Fibroblast of pulmonary artery (primary cell): ENCODE results near the gene SLC28A3.
"Not testable (repeated sequence)": the region's sequence is repeated elsewhere in the genome, so short reads cannot be mapped to it uniquely, and the experiment has no call there.

ENCODE experiments used
- DNase-seq: peaks from one replicate; pipeline ENCODE4 v3.0.0-alpha.2; 2010; ENCODE audit warnings: low read depth
- H3K4me3 ChIP-seq: replicated peaks from 2 replicates; pipeline ENCODE4 v1.5.1; 2011; ENCODE audit warnings: low read depth, mild to moderate bottlenecking, control low read depth, low read length, moderate library complexity
- TF ChIP-seq, protein P1 (sequence below): IDR thresholded peaks from 2 replicates; pipeline ENCODE4 v1.5.1; 2011; ENCODE audit warnings: mild to moderate bottlenecking, control low read depth, low read length, inconsistent platforms; ENCODE audit errors: missing control alignments

The SLC28A3 gene

DNA sequence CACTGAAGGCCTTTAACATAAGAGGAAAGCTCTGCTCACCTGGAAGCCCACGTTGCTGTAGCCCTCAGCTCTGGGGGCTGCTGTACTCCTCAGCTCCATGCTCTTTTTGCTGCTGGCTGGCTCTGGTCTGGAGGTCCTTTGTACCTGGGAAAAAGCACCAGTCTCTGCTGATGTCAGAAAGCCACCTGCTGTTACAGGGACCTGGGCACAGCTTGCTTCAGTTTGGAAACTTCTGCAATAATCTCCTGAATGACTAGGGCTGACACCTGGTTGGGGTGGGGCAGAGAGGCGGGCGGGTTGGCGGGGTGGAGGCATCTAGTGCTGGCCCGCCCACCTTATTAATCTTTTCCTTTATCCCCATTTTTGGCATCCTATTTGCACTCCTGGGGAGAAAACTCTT is at the start of gene SLC28A3:
Gene SLC28A3, minus strand, starts transcription at position 224 of the 400 bp plus-strand sequence. Its CDS starts 125 bp downstream, at position 99.
- TF ChIP-seq, protein P1, sequence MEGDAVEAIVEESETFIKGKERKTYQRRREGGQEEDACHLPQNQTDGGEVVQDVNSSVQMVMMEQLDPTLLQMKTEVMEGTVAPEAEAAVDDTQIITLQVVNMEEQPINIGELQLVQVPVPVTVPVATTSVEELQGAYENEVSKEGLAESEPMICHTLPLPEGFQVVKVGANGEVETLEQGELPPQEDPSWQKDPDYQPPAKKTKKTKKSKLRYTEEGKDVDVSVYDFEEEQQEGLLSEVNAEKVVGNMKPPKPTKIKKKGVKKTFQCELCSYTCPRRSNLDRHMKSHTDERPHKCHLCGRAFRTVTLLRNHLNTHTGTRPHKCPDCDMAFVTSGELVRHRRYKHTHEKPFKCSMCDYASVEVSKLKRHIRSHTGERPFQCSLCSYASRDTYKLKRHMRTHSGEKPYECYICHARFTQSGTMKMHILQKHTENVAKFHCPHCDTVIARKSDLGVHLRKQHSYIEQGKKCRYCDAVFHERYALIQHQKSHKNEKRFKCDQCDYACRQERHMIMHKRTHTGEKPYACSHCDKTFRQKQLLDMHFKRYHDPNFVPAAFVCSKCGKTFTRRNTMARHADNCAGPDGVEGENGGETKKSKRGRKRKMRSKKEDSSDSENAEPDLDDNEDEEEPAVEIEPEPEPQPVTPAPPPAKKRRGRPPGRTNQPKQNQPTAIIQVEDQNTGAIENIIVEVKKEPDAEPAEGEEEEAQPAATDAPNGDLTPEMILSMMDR: no peak
- no peak within 1 kb of the TSS for H3K4me3 ChIP-seq
- no peak for DNase-seq

DNA sequence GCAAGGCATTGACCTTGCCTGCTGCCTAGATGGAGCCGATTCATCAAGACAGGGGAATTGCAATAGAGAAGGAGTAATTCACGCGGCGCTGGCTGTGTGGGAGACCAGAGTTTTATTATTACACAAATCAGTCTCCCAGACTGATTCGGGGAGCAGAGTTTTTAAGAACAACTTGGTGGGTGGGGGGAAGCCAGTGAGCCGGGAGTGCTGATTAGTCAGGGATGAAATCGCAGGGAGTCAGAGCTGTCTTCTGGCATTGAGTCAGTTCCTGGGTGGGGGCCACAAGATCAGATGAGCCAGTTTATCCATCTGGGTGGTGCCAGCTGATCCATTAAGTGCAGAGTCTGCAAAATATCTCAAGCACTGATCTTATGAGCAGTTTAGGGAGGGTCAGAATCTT is 49.7 kb upstream of the SLC28A3 start:
- DNase-seq, H3K4me3 ChIP-seq: not testable (repeated sequence)

GRCh38 chr9:84387821-84388220 is 47.3 kb upstream of the SLC28A3 start:
- no peak for DNase-seq
- no peak overlapping the region for H3K4me3 ChIP-seq
- TF ChIP-seq, protein P1: no peak

GRCh38 chr9:84386753-84387152 is 46.2 kb upstream of the SLC28A3 start:
- no peak for DNase-seq
- H3K4me3 ChIP-seq: no peak overlapping the region
- TF ChIP-seq, protein P1: no peak

- TF ChIP-seq, protein P1: no peak
- H3K4me3 ChIP-seq: no peak overlapping the region
- DNase-seq: no peak
These were observed 45.0 kb upstream of the SLC28A3 start for GRCh38 chr9:84385386-84386040.

DNA sequence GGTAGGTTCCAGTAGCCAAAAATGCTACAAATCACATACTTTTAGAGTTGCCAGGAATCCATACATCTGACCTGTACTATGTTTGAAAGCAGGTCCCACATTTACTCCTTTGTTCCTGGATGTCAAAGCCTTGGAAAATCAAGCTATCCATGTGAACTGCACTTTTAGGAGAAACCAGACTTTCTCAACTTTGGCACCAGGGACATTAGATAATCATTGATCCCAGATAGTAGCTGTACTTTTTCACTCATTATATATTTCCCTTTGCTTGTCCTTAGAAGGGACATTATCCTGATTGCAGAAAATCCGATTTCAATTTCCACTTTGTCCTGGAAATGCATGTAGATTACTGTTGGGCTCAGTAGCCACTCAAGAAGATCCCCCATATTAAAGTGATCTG is 44.1 kb upstream of the SLC28A3 start:
- no peak overlapping the region for H3K4me3 ChIP-seq
- DNase-seq: no peak
- TF ChIP-seq, protein P1: no peak

DNA sequence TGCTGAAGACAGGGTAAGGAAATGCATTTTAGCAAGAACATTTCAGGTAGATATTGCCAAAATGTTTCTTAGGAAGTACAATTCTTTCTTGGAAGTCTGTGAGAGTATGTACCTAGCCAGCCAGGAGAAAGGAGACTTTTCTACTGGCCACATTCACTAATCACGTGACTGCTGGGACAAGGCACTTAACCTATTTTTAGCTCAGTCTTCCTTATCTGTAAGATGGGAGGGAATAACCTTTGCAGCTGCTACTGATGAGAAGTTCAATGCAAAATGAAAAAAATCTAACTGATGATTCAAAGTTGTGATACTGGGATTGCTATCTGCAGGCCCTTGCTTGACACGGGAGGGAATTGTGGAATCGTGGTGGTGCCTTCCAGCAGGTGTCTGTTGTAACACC is 42.6 kb upstream of the SLC28A3 start:
- H3K4me3 ChIP-seq: no peak overlapping the region
- TF ChIP-seq, protein P1: no peak
- DNase-seq: no peak
